GM20431 (cell line): ENCODE data around the gene EFEMP2.
"Not testable (repeated sequence)": the region's sequence is repeated elsewhere in the genome, so short reads cannot be mapped to it uniquely, and the experiment has no call there.

Experiments
- in situ Hi-C: fragments of 300-500 bp; cut with MseI, MboI; formaldehyde crosslinking; loops from one replicate; pipeline ENCODE4 v1.15.0; 2020; ENCODE audit warnings: low sequenced_read_pairs; ENCODE audit not compliant: unreplicated experiment

The EFEMP2 gene

GRCh38 chr11:65903068-65903481 is 30.5 kb upstream of the EFEMP2 start:
- in situ Hi-C loops = no loop called here

- in situ Hi-C loops = no loop called here
Observed at GRCh38 chr11:65900899-65901180, 28.2 kb upstream of the EFEMP2 start.

- in situ Hi-C loops = no loop called here
Observed at GRCh38 chr11:65900125-65900898, 27.7 kb upstream of the EFEMP2 start, which contains the start of gene FOSL1. Gene FOSL1, minus strand, starts transcription at chr11:65900388. Its CDS starts 49 bp downstream, at chr11:65900339.

GRCh38 chr11:65899356-65900124 is 26.9 kb upstream of the EFEMP2 start:
- in situ Hi-C loops = no loop called here

- in situ Hi-C loops = no loop called here
Observed at GRCh38 chr11:65898656-65899355, 26.2 kb upstream of the EFEMP2 start.

GRCh38 chr11:65897020-65897471 is 24.4 kb upstream of the EFEMP2 start:
- in situ Hi-C loops = no loop called here

GRCh38 chr11:65896034-65896999 is 23.7 kb upstream of the EFEMP2 start:
- in situ Hi-C loops = no loop called here

GRCh38 chr11:65895482-65895981 is 22.9 kb upstream of the EFEMP2 start:
- in situ Hi-C loops = no loop called here

GRCh38 chr11:65894034-65894591 is 21.5 kb upstream of the EFEMP2 start:
- in situ Hi-C loops = no loop called here

- in situ Hi-C loops = no loop called here
Observed at GRCh38 chr11:65892661-65893317, 20.2 kb upstream of the EFEMP2 start.

- in situ Hi-C loops = not testable (repeated sequence)
Observed at GRCh38 chr11:65892137-65892540, 19.5 kb upstream of the EFEMP2 start.

GRCh38 chr11:65891219-65892136 is 18.9 kb upstream of the EFEMP2 start:
- in situ Hi-C loops = no loop called here

GRCh38 chr11:65890324-65891218 is 18.0 kb upstream of the EFEMP2 start, which contains the start of gene CCDC85B:
Gene CCDC85B, plus strand, starts transcription at chr11:65890673. Its CDS starts 111 bp downstream, at chr11:65890784.
- in situ Hi-C loops = no loop called here

- in situ Hi-C loops = no loop called here
Observed at GRCh38 chr11:65888163-65888814, 15.7 kb upstream of the EFEMP2 start, which contains the start of gene FIBP. Gene FIBP, minus strand, starts transcription at chr11:65888471. Its CDS starts 53 bp downstream, at chr11:65888418.

- in situ Hi-C loops = no loop called here
Observed at GRCh38 chr11:65887723-65888162, 15.1 kb upstream of the EFEMP2 start.
